ENCODE data around the gene BAZ2B. TPM values are rescaled to one million over a fixed set of nuclear protein-coding genes. Genes with fewer than 3 reads are reported as not detected.
A peak's percentile ranks its signal among the peaks of the same experiment; 100 is the strongest.
"Not testable (repeated sequence)": the region's sequence is repeated elsewhere in the genome, so short reads cannot be mapped to it uniquely, and the experiment has no call there.

BAZ2B gene
- total RNA-seq, 2 donors from 2014 or later: 40.2 to 47.1 TPM

DNA sequence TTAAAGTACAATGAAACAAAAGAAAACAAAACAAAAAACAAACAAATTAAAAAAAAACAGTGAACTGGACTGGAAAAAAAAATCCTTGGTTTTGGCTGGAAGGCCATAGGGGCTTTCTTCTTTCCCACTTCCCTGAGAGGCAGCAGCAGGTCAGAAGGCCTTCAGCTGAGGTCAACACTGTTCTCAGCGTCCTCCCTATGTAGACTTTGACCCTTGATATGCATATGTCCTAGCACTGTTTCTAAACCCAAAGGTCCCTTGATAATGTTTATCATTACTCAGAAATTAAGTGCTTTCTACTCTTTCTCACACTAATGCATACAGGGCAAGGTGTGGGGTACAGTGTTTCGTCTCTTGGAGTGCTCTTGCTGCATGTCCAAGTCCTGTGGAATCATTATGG is 254.3 kb downstream of the BAZ2B start:
- TF ChIP-seq, protein P1, sequence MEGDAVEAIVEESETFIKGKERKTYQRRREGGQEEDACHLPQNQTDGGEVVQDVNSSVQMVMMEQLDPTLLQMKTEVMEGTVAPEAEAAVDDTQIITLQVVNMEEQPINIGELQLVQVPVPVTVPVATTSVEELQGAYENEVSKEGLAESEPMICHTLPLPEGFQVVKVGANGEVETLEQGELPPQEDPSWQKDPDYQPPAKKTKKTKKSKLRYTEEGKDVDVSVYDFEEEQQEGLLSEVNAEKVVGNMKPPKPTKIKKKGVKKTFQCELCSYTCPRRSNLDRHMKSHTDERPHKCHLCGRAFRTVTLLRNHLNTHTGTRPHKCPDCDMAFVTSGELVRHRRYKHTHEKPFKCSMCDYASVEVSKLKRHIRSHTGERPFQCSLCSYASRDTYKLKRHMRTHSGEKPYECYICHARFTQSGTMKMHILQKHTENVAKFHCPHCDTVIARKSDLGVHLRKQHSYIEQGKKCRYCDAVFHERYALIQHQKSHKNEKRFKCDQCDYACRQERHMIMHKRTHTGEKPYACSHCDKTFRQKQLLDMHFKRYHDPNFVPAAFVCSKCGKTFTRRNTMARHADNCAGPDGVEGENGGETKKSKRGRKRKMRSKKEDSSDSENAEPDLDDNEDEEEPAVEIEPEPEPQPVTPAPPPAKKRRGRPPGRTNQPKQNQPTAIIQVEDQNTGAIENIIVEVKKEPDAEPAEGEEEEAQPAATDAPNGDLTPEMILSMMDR (IDR thresholded peaks at IDR 0.05): no peak
- Histone ChIP-seq H3K4me1 (no peaks in the 10 kb centered on the region), H3K36me3 (peaks cover 34% of the 10 kb centered on the region), H3K27me3 (no peaks in the 10 kb centered on the region), H3K27ac (no peak overlapping the region), H3K4me3 (no peak overlapping the region), H3K9me3 (no peaks in the 10 kb centered on the region)
- DNase-seq (ENCODE audit: low spot score): no peak

DNA sequence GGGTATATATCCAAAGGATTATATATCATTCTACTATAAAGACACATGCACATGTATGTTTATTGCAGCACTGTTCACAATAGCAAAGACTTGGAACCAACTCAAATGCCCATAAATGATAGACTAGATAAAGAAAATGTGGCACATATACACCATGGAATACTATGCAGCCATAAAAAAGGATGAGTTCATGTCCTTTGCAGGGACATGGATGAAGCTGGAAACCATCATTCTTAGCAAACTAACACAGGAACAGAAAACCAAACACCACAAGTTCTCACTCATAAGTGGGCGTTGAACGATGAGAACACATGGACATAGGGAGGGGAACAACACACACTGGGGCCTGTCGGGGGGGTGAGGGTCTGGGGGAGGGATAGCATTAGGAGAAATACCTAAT is 254.7 kb downstream of the BAZ2B start:
- not testable (repeated sequence) for H3K4me1 ChIP-seq; H3K27me3 ChIP-seq; DNase-seq (ENCODE audit: low spot score); H3K27ac ChIP-seq; H3K9me3 ChIP-seq; H3K4me3 ChIP-seq
- H3K36me3 ChIP-seq: peaks cover 30% of the 10 kb centered on the region

DNA sequence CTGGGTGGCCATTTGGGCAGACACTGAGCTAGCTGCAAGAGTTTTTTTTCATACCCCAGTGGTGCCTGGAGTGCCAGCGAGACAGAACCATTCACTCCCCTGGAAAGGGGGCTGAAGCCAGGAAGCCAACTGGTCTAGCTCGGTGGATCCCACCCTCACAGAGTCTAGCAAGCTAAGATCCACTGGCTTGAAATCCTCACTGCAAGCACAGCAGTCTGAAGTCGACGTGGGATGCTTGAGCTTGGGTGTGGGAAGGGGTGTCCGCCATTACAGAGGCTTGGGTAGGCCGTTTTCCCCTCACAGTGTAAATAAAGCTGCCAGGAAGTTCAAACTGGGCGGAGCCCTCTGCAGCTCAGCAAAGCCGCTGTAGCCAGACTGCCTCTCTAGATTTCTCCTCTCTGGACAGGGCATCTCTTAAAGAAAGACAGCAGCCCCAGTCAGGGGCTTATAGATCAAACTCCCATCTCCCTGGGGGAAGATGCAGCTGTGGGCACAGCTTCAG is 260.2 kb downstream of the BAZ2B start:
- TF ChIP-seq, protein P1 (IDR thresholded peaks at IDR 0.05): no peak

DNA sequence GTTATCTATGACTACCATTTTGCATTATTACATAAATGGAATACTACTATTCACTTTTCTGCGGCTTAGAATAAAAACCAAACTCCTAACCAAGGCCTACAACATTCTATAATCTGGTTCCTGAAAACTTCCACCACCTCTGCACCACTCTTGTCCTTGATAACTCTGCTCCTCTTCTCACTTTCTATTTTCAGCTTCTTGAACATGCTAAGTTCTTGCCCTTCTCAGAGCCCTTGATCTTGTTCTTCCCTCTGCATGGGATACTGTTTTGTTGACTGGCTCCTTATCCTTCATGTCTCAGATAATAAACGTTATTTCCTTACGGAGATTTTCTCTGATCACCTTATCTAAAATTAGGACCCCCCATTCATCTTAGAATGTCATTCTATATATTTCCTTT is 264.4 kb downstream of the BAZ2B start:
- H3K27ac ChIP-seq: peak overlapping the region in 1 of 2 donors; percentile 31
- no peaks in the 10 kb centered on the region for H3K27me3 ChIP-seq
- H3K4me3 ChIP-seq: no peak overlapping the region
- H3K36me3 ChIP-seq: peaks cover 18% of the 10 kb centered on the region
- no peaks in the 10 kb centered on the region for H3K4me1 ChIP-seq
- no peaks in the 10 kb centered on the region for H3K9me3 ChIP-seq
- DNase-seq (ENCODE audit: low spot score): no peak
- TF ChIP-seq, protein P1 (IDR thresholded peaks at IDR 0.05): no peak

More for the DNA sequence above, 260.2 kb downstream of the BAZ2B start:
- Histone ChIP-seq H3K4me3 (no peak overlapping the region), H3K27me3 (no peaks in the 10 kb centered on the region), H3K36me3 (no peaks in the 10 kb centered on the region), H3K9me3 (no peaks in the 10 kb centered on the region), H3K27ac (no peak overlapping the region), H3K4me1 (no peaks in the 10 kb centered on the region)
- no peak for DNase-seq (ENCODE audit: low spot score)

DNA sequence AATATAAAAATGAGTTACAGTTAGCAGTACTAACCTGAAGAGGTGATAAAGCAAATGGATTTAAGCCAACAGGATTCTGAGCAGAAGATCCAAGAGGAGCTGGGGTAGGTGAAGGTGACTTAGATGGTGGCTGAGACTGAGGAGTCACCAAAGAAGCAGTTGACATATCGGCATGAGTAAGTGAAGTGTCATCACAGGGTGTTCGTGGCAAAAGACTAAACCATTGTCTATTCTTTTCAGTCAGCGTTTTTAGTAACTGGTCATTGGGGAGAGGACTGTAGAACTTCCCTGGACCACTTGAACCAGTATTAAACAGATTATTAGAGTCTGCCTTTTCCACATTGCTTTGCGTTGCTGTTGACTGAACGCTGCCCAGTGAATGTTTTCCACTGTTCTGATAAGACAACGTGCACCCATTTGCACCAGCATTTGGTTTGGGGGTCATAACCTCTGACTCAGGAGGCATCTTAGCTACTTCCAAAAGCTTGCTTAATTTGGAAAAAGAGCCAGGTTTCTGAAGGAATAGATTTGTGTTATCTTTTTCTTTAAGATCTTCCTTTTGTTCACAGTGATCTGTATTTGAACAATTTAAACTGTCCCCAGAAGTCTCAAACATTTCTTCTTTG is 266.6 kb downstream of the BAZ2B start:
- H3K9me3 ChIP-seq: no peaks in the 10 kb centered on the region
- no peak overlapping the region for H3K27ac ChIP-seq
- no peaks in the 10 kb centered on the region for H3K27me3 ChIP-seq
- H3K4me3 ChIP-seq: no peak overlapping the region
- TF ChIP-seq, protein P1 (IDR thresholded peaks at IDR 0.05): no peak
- H3K4me1 ChIP-seq: no peaks in the 10 kb centered on the region
- H3K36me3 ChIP-seq: peaks cover 27% of the 10 kb centered on the region
- no peak for DNase-seq (ENCODE audit: low spot score)

DNA sequence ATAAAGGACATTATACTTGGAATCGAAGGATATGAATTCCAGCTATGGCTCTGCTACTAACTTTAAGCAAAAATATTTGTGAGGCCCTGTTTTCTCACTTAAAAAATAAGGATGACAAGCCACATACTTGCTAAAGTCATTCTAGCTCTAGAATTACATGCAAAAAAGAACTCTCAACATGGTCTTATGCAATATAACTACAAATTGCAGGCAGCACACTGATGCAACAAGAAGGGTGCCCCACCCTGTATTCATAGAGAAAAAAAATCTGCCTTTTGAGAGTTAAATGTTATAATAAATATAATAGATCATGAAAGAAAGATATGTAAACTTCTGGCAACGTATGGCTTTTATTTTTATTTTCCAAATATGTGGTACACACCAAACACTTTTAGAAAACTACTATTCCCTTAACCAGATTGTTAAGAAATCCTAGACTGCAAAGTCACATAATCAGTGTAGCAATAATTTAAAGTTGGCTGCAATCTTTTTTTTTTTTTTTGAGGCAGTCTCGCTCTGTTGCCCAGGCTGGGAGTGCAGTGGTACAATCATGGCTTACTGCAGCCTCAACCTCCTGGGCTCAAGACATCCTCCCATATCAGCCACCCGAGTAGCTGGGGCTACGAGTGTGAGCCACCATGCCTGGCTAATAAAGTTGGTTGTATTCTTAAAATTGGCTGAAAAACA is 289.6 kb downstream of the BAZ2B start:
- Histone ChIP-seq H3K36me3 (peaks cover 41% of the 10 kb centered on the region), H3K27ac (peak overlapping the region in 1 of 2 donors; percentile 28), H3K4me1 (no peaks in the 10 kb centered on the region), H3K9me3 (no peaks in the 10 kb centered on the region), H3K4me3 (no peak overlapping the region), H3K27me3 (no peaks in the 10 kb centered on the region)
- no peak for DNase-seq (ENCODE audit: low spot score)
- TF ChIP-seq, protein P1 (IDR thresholded peaks at IDR 0.05): no peak
